ENCODE measurements around the gene SLC41A3.

The SLC41A3 gene

DNA sequence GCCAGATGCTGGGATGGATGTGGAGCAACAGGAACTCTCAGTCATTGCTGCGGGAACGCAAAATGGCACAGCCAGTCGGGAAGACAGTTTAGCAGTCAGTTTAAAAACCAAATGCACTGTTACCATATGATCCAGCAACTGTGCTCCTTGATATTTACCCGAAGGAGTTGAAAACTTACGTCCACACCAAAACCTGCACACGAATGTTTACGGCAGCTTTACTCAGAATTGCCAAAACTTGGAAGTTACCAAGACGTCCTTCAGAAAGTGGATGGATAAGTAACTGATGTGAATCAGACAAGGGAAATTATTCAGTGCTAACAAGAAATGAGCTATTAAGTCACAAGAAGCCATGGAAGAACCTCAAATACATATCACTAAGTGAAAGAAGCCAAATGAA is 36.1 kb upstream of the SLC41A3 start:
- DNase-seq (ENCODE audit: low read depth): no peak

GRCh38 chr3:126119008-126119675 is 35.2 kb upstream of the SLC41A3 start:
- no peak for DNase-seq (ENCODE audit: low read depth)

DNA sequence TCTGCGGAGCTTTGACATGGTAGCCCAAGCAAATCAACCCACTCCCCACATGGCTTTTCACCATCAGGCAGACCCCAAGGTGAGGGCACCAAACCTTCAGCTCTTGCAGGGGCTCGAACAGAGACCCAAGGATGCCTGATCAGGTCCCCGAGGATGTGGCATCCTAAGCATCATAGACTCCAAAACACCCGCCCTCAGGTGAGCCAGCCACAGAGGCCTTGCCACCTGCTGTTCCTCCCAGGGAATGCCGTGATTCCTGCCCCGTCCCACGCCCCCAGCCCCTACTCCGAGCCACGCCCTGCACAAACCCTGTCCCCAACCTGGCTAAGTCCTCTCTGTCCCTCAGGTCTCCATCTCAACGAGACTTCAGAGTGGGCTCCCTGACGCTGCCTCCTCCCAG is 34.7 kb upstream of the SLC41A3 start:
- DNase-seq (ENCODE audit: low read depth): no peak

DNA sequence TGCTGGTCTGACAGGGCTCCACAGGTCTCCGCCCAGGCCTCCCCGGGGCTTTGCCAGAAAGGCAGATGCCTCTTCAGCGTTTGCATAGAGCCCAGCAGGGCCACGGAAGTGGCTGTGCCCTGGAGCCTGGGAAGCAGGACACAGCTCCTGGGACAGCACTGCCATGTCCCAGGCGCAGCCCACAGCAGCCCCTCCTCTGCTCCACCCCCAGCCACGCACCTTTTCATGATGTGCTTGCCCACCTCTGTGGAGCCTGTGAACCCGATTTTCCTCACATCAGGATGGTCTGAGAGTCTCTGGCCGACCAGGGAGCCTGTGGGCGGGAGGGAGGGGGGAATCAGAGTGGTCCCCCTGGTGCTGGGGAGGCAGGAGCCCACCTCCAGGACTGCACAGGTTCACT is 33.9 kb upstream of the SLC41A3 start:
- no peak for DNase-seq (ENCODE audit: low read depth)

DNA sequence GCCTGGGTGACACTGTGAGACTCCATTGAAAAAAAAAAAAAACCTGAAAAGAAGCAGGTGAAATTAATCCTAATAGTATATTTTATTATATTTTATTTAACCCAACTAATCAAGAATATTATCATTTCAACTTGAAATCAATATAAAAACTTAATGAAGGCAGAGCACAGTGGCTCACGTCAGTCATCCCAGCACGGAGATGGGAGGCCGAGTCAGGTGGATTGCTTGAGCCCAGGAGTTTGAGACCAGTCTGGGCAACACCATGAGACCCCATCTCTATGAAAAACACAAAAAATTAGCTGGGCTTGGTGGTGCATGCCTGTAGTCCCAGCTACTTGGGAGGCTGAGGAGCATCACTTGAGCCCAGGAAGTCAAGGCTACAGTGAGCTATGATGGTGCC is 33.3 kb upstream of the SLC41A3 start:
- DNase-seq (ENCODE audit: low read depth): no peak

DNA sequence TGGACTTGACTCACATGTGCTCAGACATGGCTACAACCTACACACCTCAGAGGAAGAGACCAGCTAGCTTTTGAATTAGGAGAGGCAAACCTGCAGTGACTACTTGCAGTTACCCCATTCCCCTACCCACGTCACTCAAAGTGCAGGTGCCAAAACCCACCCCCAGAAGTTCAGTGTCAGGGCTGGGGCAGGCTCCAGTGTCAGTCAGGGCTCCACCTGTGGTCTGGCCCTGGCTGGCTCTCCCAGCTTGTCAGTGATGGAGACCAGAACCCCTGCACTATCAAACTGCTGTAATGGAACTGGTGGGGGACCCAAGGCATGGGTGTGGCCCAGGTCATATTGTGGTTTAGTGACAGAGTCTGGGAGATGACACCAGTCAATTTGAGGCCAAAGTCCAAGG is 32.6 kb upstream of the SLC41A3 start:
- DNase-seq (ENCODE audit: low read depth): no peak

GRCh38 chr3:126114443-126115386 is 30.8 kb upstream of the SLC41A3 start:
- DNase-seq (ENCODE audit: low read depth): no peak

GRCh38 chr3:126113733-126114442 is 30.0 kb upstream of the SLC41A3 start:
- DNase-seq (ENCODE audit: low read depth): no peak

DNA sequence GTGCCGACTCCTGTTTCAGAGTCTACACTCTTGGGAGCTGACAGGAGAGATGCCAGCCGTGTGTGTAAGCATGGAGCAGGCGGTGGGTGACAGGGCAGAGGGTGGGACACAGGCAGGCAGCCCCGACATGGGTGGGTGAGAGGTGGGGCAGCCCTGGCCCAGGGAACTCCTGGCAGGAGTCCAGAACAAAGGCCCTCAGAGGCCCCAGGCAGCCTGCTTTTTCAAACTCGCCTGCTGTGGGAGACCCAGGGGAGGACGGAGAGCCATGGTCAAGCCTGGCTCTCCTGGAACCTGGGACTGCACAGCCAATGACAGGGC is 29.3 kb upstream of the SLC41A3 start:
- DNase-seq (ENCODE audit: low read depth): no peak

GRCh38 chr3:126112531-126113237 is 28.8 kb upstream of the SLC41A3 start:
- DNase-seq (ENCODE audit: low read depth): no peak

- DNase-seq (ENCODE audit: low read depth): no peak
Observed at GRCh38 chr3:126111566-126112475, 27.9 kb upstream of the SLC41A3 start.

- no peak for DNase-seq (ENCODE audit: low read depth)
Observed at GRCh38 chr3:126111126-126111551, 27.2 kb upstream of the SLC41A3 start.

DNA sequence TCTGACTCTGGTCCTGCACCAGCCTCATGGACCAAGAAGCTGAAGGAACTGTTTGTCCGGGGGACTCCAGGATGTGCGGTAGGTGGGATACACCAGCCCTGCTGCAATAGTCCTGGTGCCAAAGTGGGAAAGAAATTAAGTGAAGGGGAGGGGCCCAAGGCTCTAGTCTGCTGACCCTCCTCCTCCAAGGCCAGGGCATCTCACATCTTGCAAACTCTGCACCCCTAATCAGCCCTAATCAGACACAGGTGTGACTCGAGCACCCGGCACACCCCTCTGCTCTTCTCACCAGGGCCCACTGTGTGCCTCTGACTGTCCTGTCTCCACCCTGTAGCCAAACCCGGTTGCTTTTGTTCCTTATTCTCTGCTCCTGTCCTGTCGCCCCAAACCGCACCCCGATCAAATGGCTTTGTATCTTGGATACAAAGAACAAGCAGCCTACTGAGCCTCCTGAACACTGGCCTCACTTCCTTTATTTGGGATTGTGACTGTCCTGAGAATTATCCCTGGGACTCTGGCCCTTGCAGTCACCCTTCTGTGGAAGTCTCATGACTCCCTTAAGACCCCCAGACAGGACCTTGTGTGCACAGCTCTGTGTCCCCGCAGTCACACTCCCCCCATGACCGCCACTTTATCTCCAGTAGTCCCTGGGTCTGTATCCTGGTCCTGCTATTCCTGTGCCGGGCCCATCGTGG is 26.7 kb upstream of the SLC41A3 start:
- DNase-seq (ENCODE audit: low read depth): no peak

- DNase-seq (ENCODE audit: low read depth): no peak
Observed at GRCh38 chr3:126109880-126110235, 25.9 kb upstream of the SLC41A3 start.

DNA sequence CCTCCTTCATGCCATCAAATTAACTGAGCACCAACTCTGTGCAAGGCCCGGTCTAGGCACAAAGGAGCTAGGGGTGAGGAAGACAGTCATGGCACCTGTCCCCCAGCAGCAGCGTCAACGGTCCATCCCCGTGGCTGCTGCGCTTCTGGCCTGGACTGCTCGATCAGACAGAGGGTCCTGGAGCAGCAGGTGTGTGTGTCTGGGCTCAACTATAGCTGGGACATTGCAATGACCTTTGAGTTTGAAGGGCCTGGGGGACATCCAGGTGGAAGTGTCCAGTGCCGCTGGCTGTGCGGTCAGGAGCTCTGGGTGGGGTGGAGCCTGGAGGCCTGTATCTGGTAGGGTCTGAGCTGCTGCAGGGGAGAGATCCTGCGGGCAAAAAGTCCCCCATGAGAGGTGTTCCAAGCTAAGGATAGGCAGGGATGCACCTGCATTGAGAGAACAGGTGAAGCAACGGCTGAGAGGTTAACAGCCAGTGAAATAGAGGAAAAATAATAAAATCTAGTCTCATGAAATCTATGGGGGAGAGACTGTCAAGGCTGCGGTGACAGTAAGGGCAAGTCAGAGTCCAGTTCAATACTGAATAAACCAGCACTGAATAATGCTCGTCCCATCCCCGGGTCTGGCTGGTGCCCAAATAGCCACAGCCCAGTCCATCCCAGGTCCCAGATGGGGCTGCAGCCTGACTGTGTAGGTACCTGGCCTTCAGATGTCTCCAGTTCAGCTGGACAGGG is 25.4 kb upstream of the SLC41A3 start:
- DNase-seq (ENCODE audit: low read depth): no peak

GRCh38 chr3:126108676-126109050 is 24.7 kb upstream of the SLC41A3 start:
- no peak for DNase-seq (ENCODE audit: low read depth)

- DNase-seq (ENCODE audit: low read depth): no peak
Observed at GRCh38 chr3:126107957-126108675, 24.2 kb upstream of the SLC41A3 start.

GRCh38 chr3:126107203-126107939 is 23.4 kb upstream of the SLC41A3 start:
- no peak for DNase-seq (ENCODE audit: low read depth)

Measured in CMK (cell line).